HG03558 (cell line): ENCODE data around the gene EXOC3.
"Not testable (repeated sequence)": the region's sequence is repeated elsewhere in the genome, so short reads cannot be mapped to it uniquely, and the experiment has no call there.

Experiments
- ATAC-seq: cut with Tn5 transposase; IDR thresholded peaks from one replicate; pipeline ENCODE4 v1.9.1; 2021; ENCODE audit warnings: moderate number of reproducible peaks; ENCODE audit not compliant: unreplicated experiment; ENCODE audit errors: extremely low read depth

Gene EXOC3

GRCh38 chr5:497090-497700 lies 54.2 kb downstream of the EXOC3 start:
- ATAC-seq: no peak

GRCh38 chr5:497871-498509 lies 55.0 kb downstream of the EXOC3 start:
- ATAC-seq: no peak

- no peak for ATAC-seq
These were observed 56.5 kb downstream of the EXOC3 start for GRCh38 chr5:499233-500209.

DNA sequence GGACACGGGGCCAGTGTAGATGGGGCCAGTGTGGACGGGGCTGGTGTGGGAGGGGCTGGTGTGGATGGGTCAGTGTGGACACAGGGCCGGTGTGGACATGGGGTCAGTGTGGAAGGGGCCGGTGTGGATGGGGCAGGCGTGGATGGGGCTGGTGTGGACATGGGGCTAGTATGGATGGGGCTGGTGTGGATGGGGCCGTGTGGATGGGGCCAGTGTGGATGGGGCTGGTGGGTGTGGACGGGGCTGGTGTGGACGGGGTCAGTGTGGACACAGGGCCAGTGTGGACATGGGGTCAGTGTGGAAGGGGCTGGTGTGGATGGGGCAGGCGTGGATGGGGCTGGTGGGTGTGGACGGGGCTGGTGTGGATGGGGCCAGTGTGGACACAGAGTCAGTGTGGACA lies 57.5 kb downstream of the EXOC3 start:
- ATAC-seq: no peak

GRCh38 chr5:501105-501830 lies 58.3 kb downstream of the EXOC3 start:
- no peak for ATAC-seq

DNA sequence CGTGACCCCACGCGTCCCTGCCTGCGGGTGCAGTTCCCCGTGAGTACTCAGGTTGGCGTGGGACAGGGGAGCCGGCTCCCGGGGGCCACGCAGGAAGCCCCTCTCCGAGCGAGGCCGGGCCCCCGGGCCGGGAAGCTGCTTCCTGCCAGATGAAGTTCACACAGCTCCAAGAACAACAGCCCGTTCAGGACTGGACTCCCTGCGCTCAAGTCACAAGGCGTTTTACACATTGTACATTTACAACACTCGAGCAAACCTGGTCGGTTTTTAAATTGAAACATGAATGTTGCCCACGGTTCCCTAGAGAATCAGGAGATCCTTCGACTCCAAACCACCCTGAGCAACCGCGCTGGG lies 58.8 kb downstream of the EXOC3 start:
- ATAC-seq: no peak

GRCh38 chr5:502325-503079 lies 59.5 kb downstream of the EXOC3 start:
- ATAC-seq: no peak

DNA sequence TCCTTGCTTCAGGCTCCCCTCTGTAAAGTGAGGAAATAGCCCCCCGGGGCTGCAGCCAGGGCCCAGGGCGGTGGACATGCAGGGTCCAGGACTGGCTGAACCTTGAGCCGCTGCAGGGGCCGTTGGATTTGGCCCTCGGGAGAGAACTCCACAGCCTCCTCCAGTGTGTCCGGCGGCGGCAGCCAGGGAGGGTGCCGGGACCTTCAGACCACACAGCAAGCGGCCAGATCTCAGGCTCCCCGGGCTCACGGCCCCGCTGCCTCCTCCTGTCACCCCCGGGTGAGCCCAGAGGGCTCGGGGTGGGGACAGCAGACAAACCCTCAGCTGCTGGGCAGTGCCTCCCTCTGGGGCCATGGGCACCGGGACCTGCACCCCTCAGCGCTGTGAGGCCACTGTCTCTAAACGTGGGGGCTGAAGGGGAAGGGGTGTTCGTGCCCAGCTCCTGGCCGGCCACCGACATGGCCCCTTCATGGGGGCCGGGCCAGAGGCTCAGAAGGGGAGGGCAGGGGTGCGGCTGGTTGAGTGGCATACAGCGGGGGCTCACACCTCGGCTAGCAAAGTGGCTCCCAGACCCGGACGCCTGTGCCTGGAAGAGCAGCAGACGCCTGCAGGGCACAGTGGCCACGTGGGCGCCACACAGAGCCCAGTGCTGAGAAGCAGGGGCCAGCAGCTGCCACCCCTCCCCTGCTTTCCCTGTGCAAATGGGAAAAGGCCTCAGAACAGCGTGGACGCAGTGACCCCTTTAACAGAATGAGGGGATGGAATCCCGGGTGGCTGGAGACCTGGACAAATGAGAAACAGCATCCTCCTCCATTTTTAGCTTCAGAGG lies 61.6 kb downstream of the EXOC3 start:
- ATAC-seq: no peak

DNA sequence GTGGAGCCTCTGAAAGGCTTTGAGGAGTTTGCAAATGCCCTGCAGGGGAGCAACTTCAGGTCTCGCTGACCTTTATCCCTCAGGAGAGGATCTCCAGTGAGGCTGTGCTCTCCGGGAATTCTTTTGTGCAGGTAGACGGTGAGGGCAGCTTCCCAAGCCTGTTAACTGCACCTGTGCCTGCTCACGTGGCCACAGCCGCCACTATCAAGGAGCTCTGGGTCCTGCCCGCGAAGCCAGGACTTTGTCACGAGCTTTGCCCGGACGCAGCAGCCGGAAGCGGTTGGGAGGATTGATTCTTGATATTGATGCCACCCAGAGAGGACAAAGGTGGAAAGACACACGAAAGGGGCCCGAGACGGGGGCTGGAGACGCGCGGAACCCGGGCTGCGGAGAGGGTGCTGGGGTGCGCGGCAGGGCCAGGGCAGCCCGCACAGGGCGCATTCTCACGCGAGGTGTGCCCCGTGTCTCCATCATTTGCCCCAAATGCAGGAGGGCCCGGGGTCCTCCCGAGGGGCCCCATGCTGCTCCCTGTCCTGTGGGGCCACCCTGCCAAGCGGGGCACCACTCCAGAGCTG lies 63.1 kb downstream of the EXOC3 start:
- ATAC-seq: no peak

DNA sequence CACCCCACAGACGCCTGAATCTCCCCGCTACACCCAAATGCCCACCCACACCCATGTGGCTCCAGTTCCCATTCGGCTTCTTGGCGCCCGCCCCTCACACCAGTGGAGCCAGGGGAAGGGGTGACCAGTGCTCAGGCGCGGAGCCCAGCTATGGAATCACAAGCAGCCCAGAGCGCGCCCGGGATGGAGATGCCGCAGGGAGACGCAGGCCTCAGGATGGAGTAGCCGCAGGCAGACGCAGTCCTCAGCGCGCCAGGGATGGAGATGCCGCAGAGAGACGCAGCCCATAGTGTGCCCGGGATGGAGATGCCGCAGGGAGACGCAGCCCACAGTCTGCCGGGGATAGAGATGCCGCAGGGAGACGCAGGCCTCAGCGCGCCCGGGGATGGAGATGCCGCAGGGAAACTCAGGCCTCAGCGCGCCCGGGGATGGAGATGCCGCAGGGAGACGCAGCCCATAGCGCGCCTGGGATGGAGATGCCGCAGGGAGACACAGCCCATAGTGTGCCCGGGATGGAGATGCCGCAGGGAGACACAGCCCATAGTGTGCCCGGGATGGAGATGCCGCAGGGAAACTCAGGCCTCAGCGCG lies 65.1 kb downstream of the EXOC3 start:
- not testable (repeated sequence) for ATAC-seq

GRCh38 chr5:509611-510185 lies 66.7 kb downstream of the EXOC3 start:
- no peak for ATAC-seq

DNA sequence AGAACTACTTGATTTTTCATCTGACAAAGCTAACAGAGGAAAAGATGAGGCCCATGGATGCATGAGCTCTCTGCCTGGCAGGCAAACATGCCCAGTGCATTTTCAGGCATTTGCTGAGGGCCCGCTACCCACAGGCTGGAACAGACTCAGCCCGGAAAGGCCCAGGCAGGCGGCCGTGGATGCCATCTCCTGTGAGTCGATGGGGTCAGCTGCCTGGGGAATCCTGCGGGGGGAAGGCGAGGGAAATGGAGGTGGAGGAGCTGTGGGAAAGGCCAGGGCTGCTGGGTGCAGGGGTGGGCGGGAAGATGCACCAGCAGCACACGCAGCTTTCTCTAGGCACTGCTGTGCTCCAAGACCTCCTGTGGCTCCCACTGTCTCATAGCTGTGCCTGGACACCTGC lies 67.5 kb downstream of the EXOC3 start:
- no peak for ATAC-seq

GRCh38 chr5:511476-511875 lies 68.5 kb downstream of the EXOC3 start:
- no peak for ATAC-seq

GRCh38 chr5:513216-514100 lies 70.5 kb downstream of the EXOC3 start:
- no peak for ATAC-seq

- no peak for ATAC-seq
These were observed 71.1 kb downstream of the EXOC3 start for GRCh38 chr5:514101-514485.

DNA sequence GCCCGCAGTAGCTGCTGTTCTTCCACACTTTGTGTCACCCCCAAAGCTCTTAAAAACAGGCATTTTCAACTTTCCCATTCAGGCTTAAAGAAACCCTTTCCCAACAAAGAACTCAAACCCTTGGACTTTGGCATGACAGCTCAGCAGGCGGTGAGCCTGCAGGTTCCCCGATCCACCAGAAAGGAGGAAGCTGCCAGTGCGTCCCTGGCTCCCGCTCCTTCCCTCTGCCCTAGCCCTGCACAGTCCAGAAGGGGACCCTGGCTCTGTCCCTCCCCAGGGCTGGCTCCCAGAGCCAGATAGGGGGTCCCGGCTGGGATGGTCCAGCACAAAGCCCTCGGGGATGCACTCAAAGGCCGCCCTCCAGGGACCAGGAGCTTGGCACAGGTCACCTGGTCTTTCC lies 71.7 kb downstream of the EXOC3 start:
- ATAC-seq: no peak

DNA sequence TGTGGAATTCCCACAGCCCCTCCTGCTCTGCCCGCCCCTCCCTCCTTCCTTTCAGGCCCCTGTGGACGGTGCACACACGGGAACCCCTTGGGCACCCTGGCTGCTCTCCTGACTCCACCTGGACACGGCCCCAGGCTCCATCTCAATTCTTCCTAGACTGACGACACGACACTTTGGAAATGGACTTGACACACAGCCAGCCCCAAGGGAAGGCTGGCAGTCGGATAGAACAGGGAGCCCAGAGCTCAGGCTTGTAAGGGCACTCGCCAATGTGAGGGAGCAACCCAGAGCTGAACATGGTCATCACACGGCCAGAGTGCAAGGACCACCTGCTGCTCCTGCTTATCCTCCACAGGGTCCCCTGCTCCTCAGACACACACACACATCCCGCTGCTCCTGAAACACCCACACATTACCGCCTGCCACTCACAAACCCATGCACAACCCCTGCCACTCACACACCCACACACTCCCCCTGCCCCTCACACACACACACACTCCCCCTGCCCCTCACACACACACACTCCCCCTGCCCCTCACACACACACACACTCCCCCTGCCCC lies 72.4 kb downstream of the EXOC3 start:
- no peak for ATAC-seq
